ENCODE measurements around the gene CEMIP.

DNA sequence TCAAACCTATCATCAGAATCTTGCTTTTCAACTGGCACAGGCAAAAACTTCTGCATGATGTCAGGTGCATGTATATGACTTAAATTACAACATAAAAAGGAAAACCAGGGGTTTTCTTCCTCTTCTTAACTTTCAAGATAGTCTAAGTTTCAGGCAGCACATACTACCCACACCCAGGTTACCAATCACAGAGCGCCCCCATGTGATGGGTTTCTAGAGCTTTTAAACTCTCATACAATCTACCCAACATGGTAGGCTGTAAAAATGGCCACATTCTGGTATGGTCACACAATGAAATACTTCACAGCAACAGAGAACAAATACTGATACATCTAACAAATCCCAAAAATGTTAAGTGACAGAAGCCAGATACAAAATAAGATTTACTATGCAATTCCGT, 203.0 kb downstream of the CEMIP start:
- TF ChIP-seq NR3C1 (IDR thresholded peaks at IDR 0.05) (no peak), RNF2 (IDR thresholded peaks at IDR 0.05; ENCODE audit: borderline replicate concordance, low read depth) (no peak), BHLHE40 (IDR thresholded peaks at IDR 0.05; ENCODE audit: low read depth, low read length) (no peak), EP300 (IDR thresholded peaks at IDR 0.05) (no peak), SMC3 (IDR thresholded peaks at IDR 0.05) (no peak), RAD21 (conservative IDR thresholded peaks at IDR 0.05 in 1 of 2, IDR thresholded peaks at IDR 0.05 in 1 of 2) (no peak), RARB (CRISPR knock-in tag; IDR thresholded peaks at IDR 0.05) (no peak), POLR2A (IDR thresholded peaks at IDR 0.05; ENCODE audit: low read length) (no peak)
- TF ChIP-seq, protein P1, sequence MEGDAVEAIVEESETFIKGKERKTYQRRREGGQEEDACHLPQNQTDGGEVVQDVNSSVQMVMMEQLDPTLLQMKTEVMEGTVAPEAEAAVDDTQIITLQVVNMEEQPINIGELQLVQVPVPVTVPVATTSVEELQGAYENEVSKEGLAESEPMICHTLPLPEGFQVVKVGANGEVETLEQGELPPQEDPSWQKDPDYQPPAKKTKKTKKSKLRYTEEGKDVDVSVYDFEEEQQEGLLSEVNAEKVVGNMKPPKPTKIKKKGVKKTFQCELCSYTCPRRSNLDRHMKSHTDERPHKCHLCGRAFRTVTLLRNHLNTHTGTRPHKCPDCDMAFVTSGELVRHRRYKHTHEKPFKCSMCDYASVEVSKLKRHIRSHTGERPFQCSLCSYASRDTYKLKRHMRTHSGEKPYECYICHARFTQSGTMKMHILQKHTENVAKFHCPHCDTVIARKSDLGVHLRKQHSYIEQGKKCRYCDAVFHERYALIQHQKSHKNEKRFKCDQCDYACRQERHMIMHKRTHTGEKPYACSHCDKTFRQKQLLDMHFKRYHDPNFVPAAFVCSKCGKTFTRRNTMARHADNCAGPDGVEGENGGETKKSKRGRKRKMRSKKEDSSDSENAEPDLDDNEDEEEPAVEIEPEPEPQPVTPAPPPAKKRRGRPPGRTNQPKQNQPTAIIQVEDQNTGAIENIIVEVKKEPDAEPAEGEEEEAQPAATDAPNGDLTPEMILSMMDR (IDR thresholded peaks at IDR 0.05): no peak
- TF ChIP-seq, protein P2, sequence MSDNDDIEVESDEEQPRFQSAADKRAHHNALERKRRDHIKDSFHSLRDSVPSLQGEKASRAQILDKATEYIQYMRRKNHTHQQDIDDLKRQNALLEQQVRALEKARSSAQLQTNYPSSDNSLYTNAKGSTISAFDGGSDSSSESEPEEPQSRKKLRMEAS (IDR thresholded peaks at IDR 0.05): no peak
